HUES64 (cell line): ENCODE results near the gene PPP1R14B.

Source experiments
- H3K27ac ChIP-seq: 2 replicates; pipeline ENCODE4 v1.7.0; 2013; ENCODE audit warnings: low read depth, low read length, inconsistent platforms
- H3K27me3 ChIP-seq: 2 replicates; pipeline ENCODE4 v1.6.1; 2013; ENCODE audit warnings: mild to moderate bottlenecking, low read length; ENCODE audit not compliant: insufficient read depth
- H3K36me3 ChIP-seq: 2 replicates; pipeline ENCODE4 v1.6.1; 2013; ENCODE audit warnings: mild to moderate bottlenecking, low read length; ENCODE audit not compliant: insufficient read depth
- H3K4me1 ChIP-seq: 2 replicates; pipeline ENCODE4 v1.6.1; 2013; ENCODE audit warnings: mild to moderate bottlenecking, low read length, moderate library complexity; ENCODE audit not compliant: insufficient read depth
- H3K4me3 ChIP-seq: 2 replicates; pipeline ENCODE4 v1.5.1; 2013; ENCODE audit warnings: mild to moderate bottlenecking, low read length, moderate library complexity
- H3K9ac ChIP-seq: 2 replicates; pipeline ENCODE4 v1.6.1; 2013; ENCODE audit warnings: mild to moderate bottlenecking, low read depth, low read length
- H3K9me3 ChIP-seq: 2 replicates; pipeline ENCODE4 v1.6.1; 2013; ENCODE audit warnings: low read depth, low read length; ENCODE audit not compliant: insufficient read depth
- WGBS: fragments of 150-250, 120-280 bp; methylation state at CpG from one replicate; pipeline ENCODE4 v1.1.7; 2013; ENCODE audit warnings: missing lambda C conversion rate; 5-methylcytosine and 5-hydroxymethylcytosine counted together

PPP1R14B gene

GRCh38 chr11:64258356-64258755 is 11.6 kb upstream of the PPP1R14B start:
- Histone ChIP-seq H3K4me3 (no peak overlapping the region), H3K9ac (no peak overlapping the region), H3K4me1 (peaks cover 2% of the 10 kb centered on the region; the same call in 1 of the 2 replicates), H3K27me3 (no peaks in the 10 kb centered on the region), H3K9me3 (no peaks in the 10 kb centered on the region), H3K36me3 (peaks cover 80% of the 10 kb centered on the region), H3K27ac (no peak overlapping the region)
- 94% methylated on average over 24 of the region's 24 CpGs for WGBS

DNA sequence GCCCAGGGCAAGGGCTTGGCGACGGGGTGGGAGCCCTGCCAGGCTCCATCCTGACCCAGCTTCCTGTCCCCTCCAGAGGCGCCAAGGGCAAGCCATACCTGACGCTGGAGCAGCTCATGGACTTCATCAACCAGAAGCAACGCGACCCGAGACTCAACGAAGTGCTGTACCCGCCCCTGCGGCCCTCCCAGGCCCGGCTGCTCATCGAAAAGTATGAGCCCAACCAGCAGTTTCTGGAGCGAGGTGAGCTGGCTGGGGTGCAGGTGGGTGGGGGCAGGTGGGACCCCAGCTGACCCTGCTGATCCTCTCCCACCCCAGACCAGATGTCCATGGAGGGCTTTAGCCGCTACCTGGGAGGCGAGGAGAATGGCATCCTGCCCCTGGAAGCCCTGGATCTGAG is 9.6 kb upstream of the PPP1R14B start:
- Histone ChIP-seq H3K27ac (no peak overlapping the region), H3K4me1 (0 out of 2 replicates have a peak, but pooled peaks cover 3% of the 10 kb centered on the region), H3K9me3 (no peaks in the 10 kb centered on the region), H3K4me3 (no peak overlapping the region), H3K9ac (no peak overlapping the region), H3K36me3 (peaks cover 60% of the 10 kb centered on the region), H3K27me3 (no peaks in the 10 kb centered on the region)
- WGBS = 95% methylated on average over 15 of the region's 15 CpGs

- H3K27me3 ChIP-seq = no peaks in the 10 kb centered on the region
- no peaks in the 10 kb centered on the region for H3K9me3 ChIP-seq
- H3K27ac ChIP-seq = no peak overlapping the region
- peaks cover 9% of the 10 kb centered on the region; the same call in 1 of the 2 replicates for H3K4me1 ChIP-seq
- H3K9ac ChIP-seq = no peak overlapping the region
- H3K4me3 ChIP-seq = no peak overlapping the region
- H3K36me3 ChIP-seq = peaks cover 55% of the 10 kb centered on the region
- 95% methylated on average over 35 of the region's 35 CpGs for WGBS
Measured at GRCh38 chr11:64255135-64256128, 8.7 kb upstream of the PPP1R14B start.

GRCh38 chr11:64254326-64254725 is 7.6 kb upstream of the PPP1R14B start:
- peaks cover 44% of the 10 kb centered on the region for H3K36me3 ChIP-seq
- peaks cover 17% of the 10 kb centered on the region for H3K4me1 ChIP-seq
- H3K9me3 ChIP-seq = no peaks in the 10 kb centered on the region
- no peak overlapping the region for H3K4me3 ChIP-seq
- 94% methylated on average over 7 of the region's 7 CpGs for WGBS
- H3K9ac ChIP-seq = no peak overlapping the region; the same call in 1 of the 2 replicates
- no peaks in the 10 kb centered on the region for H3K27me3 ChIP-seq
- H3K27ac ChIP-seq = no peak overlapping the region

DNA sequence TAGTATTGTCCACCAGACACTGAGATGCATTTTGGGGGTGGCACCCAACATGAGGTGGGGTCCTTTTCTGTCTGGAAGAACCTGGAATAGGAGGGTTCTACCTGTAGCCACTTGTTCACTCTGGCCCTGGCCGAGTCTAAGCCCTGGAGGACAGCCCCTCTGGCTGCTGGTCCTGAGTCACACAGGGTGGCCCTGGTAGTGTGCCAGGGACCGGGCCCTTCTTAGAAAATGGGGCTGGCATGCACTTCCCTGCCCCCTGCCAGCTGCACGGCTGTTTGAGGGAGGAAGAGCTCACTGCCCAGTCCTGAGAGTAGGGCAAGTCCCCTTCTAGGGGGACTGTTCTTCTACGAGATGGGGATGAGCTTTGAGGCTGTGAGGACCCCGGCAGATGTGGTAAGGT is 6.7 kb upstream of the PPP1R14B start:
- Histone ChIP-seq H3K4me1 (peaks cover 25% of the 10 kb centered on the region), H3K27ac (peak overlapping the region; percentile 66; the same call in 1 of the 2 replicates), H3K9ac (no peak overlapping the region), H3K27me3 (no peaks in the 10 kb centered on the region), H3K9me3 (no peaks in the 10 kb centered on the region), H3K4me3 (0 out of 2 replicates have a peak overlapping the region, but pooled peaks have one; percentile 89), H3K36me3 (peaks cover 35% of the 10 kb centered on the region)
- WGBS = 90% methylated on average over 5 of the region's 5 CpGs

DNA sequence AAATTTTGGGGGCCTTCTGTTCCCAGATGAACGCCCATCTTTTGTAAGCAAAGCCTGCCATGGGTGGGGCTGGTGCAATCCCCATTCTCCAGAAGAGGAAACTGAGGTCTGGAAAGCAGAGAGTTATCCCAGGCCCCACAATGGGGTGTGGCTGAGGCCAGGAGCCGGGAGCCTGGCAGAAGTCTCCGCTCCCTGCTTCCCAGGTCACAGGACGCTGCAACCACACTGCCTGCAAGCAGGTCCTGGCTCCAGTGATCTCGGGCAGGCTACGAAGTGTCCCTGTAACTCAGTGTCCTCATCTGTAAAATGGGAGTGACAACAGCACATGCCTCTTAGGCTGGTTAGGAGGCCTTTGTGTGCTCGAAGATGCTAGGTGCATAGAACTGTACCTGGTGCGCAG is 6.3 kb upstream of the PPP1R14B start:
- H3K4me3 ChIP-seq = peak overlapping the region; percentile 89
- H3K27ac ChIP-seq = peak overlapping the region; percentile 66; the same call in 1 of the 2 replicates
- no peaks in the 10 kb centered on the region for H3K27me3 ChIP-seq
- H3K9me3 ChIP-seq = no peaks in the 10 kb centered on the region
- peaks cover 30% of the 10 kb centered on the region for H3K4me1 ChIP-seq
- no peak overlapping the region for H3K9ac ChIP-seq
- 80% methylated on average over 8 of the region's 8 CpGs for WGBS
- H3K36me3 ChIP-seq = peaks cover 31% of the 10 kb centered on the region

DNA sequence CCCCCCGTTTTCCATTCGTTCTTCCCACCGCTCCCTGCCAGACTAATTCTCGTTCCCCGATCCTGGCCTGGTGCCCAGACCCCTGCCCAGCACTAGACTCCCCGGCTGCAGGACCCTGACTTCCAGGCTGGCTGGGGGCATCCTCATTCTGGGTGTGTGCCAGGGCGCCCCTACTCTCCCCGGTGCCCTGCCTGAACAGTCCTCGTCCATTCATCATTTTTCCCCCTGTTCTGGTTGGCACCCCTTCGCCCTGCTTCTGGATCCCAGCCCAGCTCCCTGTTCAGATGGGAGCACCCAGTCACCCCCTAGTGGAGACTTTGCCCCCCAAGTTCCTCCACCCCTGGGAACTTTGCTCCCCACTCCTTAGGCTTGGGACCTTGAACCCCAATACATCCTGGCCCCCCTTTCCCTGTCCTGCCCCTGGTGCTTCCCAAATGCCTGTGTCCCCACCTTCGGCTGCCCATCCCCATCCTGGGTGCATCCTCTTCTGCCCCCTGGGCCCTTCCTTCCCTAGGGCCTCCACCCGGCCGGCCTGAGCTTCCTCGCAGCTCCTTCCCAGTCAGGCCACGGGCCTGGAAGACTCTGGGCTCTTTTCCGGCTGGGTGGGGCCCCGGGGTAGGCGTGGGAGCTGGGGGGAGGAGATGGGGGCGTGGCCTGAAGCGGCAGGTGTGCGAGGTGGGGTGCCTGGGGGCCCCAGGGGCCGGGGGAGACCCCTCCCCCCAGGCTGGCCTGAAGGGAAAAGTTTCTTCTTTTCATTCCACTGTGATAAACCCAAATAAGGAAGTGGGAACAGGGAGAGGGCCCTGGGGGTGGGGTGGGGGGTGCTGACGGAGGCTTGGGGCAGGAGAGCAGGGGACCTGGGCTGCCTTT is 5.5 kb upstream of the PPP1R14B start:
- 5% methylated on average over 19 of the region's 23 CpGs for WGBS
- Histone ChIP-seq H3K9ac (peak overlapping the region; percentile 67), H3K4me3 (peak overlapping the region; percentile 89), H3K9me3 (no peaks in the 10 kb centered on the region), H3K27me3 (no peaks in the 10 kb centered on the region), H3K27ac (peak overlapping the region; percentile 66; the same call in 1 of the 2 replicates), H3K4me1 (peaks cover 34% of the 10 kb centered on the region), H3K36me3 (peaks cover 24% of the 10 kb centered on the region)

DNA sequence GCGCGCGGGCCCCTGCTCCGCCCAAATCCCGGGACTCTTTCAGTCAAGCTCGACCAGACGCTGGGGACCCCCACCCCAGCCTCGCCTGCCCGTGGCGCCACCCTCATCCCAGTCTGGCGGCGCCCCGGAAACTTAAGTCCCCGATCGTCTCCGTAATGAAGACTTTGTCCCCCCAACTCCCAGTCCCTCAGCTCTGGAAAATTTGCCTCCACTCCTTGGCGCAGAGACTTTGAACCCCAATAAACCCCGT is 4.9 kb upstream of the PPP1R14B start:
- Histone ChIP-seq H3K4me3 (peak overlapping the region; percentile 89), H3K27me3 (no peaks in the 10 kb centered on the region), H3K4me1 (peaks cover 34% of the 10 kb centered on the region), H3K9me3 (no peaks in the 10 kb centered on the region), H3K36me3 (peaks cover 21% of the 10 kb centered on the region), H3K27ac (peak overlapping the region; percentile 63; the same call in 1 of the 2 replicates), H3K9ac (peak overlapping the region; percentile 67)
- under 1% methylated on average over 18 of the region's 18 CpGs for WGBS

DNA sequence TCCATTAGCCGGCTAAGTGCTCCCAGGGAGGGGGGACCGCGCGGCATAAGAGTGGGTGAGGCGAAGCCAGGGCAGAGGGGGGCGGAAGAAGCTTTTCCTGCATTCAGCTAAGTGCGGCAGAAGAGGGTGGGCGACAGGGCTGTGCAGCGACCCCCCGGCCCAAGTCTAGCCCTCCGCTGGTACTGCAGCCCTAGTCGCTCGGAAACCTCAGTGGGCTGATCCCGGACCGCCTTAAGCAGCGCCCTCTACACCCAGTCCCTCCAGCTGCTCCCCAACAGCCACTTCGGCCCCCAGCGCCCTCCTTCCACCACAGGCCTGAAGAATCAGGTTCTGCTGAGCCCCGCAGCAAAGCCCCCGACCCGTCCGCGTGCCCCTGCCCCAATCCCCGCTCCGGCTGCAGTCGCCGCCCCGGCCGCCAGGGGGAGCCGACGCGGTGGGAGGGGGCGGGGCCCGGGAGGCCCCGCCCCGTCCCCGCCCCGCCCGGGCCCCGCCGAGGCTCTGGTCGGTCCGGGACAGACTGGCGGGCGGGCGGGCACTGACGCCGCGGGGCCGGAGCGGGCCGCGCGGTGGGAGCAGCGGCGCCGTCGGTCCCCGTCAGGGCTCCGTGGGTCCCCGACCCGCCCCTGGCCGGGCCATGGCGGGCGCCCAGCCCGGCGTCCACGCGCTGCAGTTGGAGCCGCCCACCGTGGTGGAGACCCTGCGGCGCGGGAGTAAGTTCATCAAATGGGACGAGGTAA is 4.4 kb upstream of the PPP1R14B start, which contains the start of gene PLCB3:
TSS of gene PLCB3 (plus strand) at position 515 of the 737 bp plus-strand sequence. CDS start at position 635, 120 bp downstream.
- peak within 1 kb of the TSS; percentile 96; the same call in 1 of the 2 replicates for H3K27ac ChIP-seq
- peak within 1 kb of the TSS; percentile 89 for H3K4me3 ChIP-seq
- peak within 1 kb of the TSS; percentile 79 for H3K9ac ChIP-seq
- H3K27me3 ChIP-seq = no peaks in the 10 kb centered on the region
- WGBS = 1% methylated on average over 75 of the region's 75 CpGs
- H3K4me1 ChIP-seq = peaks cover 34% of the 10 kb centered on the region
- H3K36me3 ChIP-seq = peaks cover 16% of the 10 kb centered on the region
- no peaks in the 10 kb centered on the region for H3K9me3 ChIP-seq

- H3K36me3 ChIP-seq = peaks cover 9% of the 10 kb centered on the region
- WGBS = 5% methylated on average over 13 of the region's 13 CpGs
- H3K9me3 ChIP-seq = no peaks in the 10 kb centered on the region
- H3K27me3 ChIP-seq = no peaks in the 10 kb centered on the region
- peak overlapping the region; percentile 96 for H3K27ac ChIP-seq
- H3K4me3 ChIP-seq = peak overlapping the region; percentile 89
- H3K4me1 ChIP-seq = peaks cover 34% of the 10 kb centered on the region
- peak overlapping the region; percentile 79 for H3K9ac ChIP-seq
Measured at GRCh38 chr11:64250415-64251015, 3.8 kb upstream of the PPP1R14B start.
